H9 (cell line): ENCODE results near the gene VWA8. TPM values are rescaled to one million over a fixed set of nuclear protein-coding genes. Genes with fewer than 3 reads are reported as not detected.

Experiments used
- DNase-seq: peaks from one replicate; pipeline ENCODE4 v3.0.0-alpha.2; 2017
- H2AFZ ChIP-seq: one replicate; pipeline ENCODE4 v1.6.1; 2013; ENCODE audit warnings: mild to moderate bottlenecking, low read length, control low read depth, moderate library complexity
- H2AK5ac ChIP-seq: 2 replicates; pipeline ENCODE4 v1.6.1; 2013; ENCODE audit warnings: low read length, control low read depth, mixed read lengths; ENCODE audit not compliant: insufficient read length
- H2BK120ac ChIP-seq: one replicate; pipeline ENCODE4 v1.6.1; 2013; ENCODE audit warnings: low read depth, mild to moderate bottlenecking, low read length, control low read depth, inconsistent platforms; ENCODE audit not compliant: poor library complexity, severe bottlenecking
- H2BK12ac ChIP-seq: 2 replicates; pipeline ENCODE4 v1.6.1; 2013; ENCODE audit warnings: low read length, control low read depth, mixed read lengths, low read depth; ENCODE audit not compliant: insufficient read length
- H2BK15ac ChIP-seq: 2 replicates; pipeline ENCODE4 v1.6.1; 2013; ENCODE audit warnings: low read depth, low read length, control low read depth
- H2BK20ac ChIP-seq: one replicate; pipeline ENCODE4 v1.6.1; 2013; ENCODE audit warnings: low read depth, mild to moderate bottlenecking, low read length, control low read depth, inconsistent platforms; ENCODE audit not compliant: poor library complexity, severe bottlenecking
- H2BK5ac ChIP-seq: 2 replicates; pipeline ENCODE4 v1.6.1; 2013; ENCODE audit warnings: low read length, control low read depth, mixed read lengths; ENCODE audit not compliant: insufficient read length
- H3K14ac ChIP-seq: 2 replicates; pipeline ENCODE4 v1.6.1; 2013; ENCODE audit warnings: low read length, control low read depth; ENCODE audit not compliant: insufficient read depth
- H3K18ac ChIP-seq: 2 replicates; pipeline ENCODE4 v1.6.1; 2013; ENCODE audit warnings: low read depth, mild to moderate bottlenecking, mixed read lengths, low read length, control low read depth; ENCODE audit not compliant: insufficient read length
- H3K23ac ChIP-seq: 2 replicates; pipeline ENCODE4 v1.6.1; 2013; ENCODE audit warnings: low read length, control low read depth, mixed read lengths, low read depth; ENCODE audit not compliant: insufficient read length
- H3K23me2 ChIP-seq: 2 replicates; pipeline ENCODE4 v1.6.1; 2013; ENCODE audit warnings: low read depth, mild to moderate bottlenecking, mixed read lengths, low read length, control low read depth; ENCODE audit not compliant: insufficient read length, poor library complexity, severe bottlenecking
- H3K27ac ChIP-seq: 2 replicates; pipeline ENCODE4 v1.5.1; 2013; ENCODE audit warnings: low read length, control low read depth, mixed read lengths, low read depth; ENCODE audit not compliant: insufficient read length
- H3K27me3 ChIP-seq: 2 replicates; pipeline ENCODE4 v1.6.1; 2013; ENCODE audit warnings: low read length, control low read depth, inconsistent platforms; ENCODE audit not compliant: insufficient read depth
- H3K4ac ChIP-seq: 2 replicates; pipeline ENCODE4 v1.6.1; 2013; ENCODE audit warnings: low read depth, mild to moderate bottlenecking, control low read depth, inconsistent platforms, low read length, moderate library complexity
- H3K4me1 ChIP-seq: 2 replicates; pipeline ENCODE4 v1.6.1; 2013; ENCODE audit warnings: low read length, control low read depth, inconsistent platforms; ENCODE audit not compliant: insufficient read depth
- H3K4me2 ChIP-seq: 2 replicates; pipeline ENCODE4 v1.6.1; 2013; ENCODE audit warnings: low read length, control low read depth, mixed read lengths; ENCODE audit not compliant: insufficient read length, insufficient read depth
- H3K56ac ChIP-seq: 2 replicates; pipeline ENCODE4 v1.6.1; 2013; ENCODE audit warnings: low read depth, mild to moderate bottlenecking, mixed read lengths, low read length, control low read depth; ENCODE audit not compliant: insufficient read length
- H3K79me1 ChIP-seq: 2 replicates; pipeline ENCODE4 v1.6.1; 2013; ENCODE audit warnings: low read depth, mild to moderate bottlenecking, moderate library complexity, low read length, control low read depth, inconsistent platforms; ENCODE audit not compliant: insufficient read depth, poor library complexity, severe bottlenecking
- H3K79me2 ChIP-seq: 2 replicates; pipeline ENCODE4 v1.6.1; 2013; ENCODE audit warnings: low read length, control low read depth, inconsistent platforms; ENCODE audit not compliant: insufficient read depth
- H3K9ac ChIP-seq: 2 replicates; pipeline ENCODE4 v1.6.1; 2013; ENCODE audit warnings: low read length, control low read depth, mixed read lengths; ENCODE audit not compliant: insufficient read length; ENCODE audit errors: extremely low read depth
- H3K9me3 ChIP-seq: one replicate; pipeline ENCODE4 v1.6.1; 2013; ENCODE audit warnings: low read depth, low read length, inconsistent platforms; ENCODE audit not compliant: control insufficient read depth
- H3T11ph ChIP-seq: one replicate; pipeline ENCODE4 v1.6.1; 2013; ENCODE audit warnings: mild to moderate bottlenecking, low read length, control low read depth, inconsistent platforms
- H4K20me1 ChIP-seq: one replicate; pipeline ENCODE4 v1.6.1; 2013; ENCODE audit not compliant: control insufficient read depth, insufficient read length, insufficient read depth
- H4K5ac ChIP-seq: 2 replicates; pipeline ENCODE4 v1.6.1; 2013; ENCODE audit warnings: low read depth, mild to moderate bottlenecking, mixed read lengths, low read length, control low read depth; ENCODE audit not compliant: insufficient read length
- H4K8ac ChIP-seq: replicated peaks from 2 replicates; pipeline ENCODE4 v1.6.1; 2013; ENCODE audit warnings: low read length, control low read depth, mixed read lengths, low read depth; ENCODE audit not compliant: insufficient read length
- H4K91ac ChIP-seq: 2 replicates; pipeline ENCODE4 v1.6.1; 2013; ENCODE audit warnings: low read depth, mild to moderate bottlenecking, moderate library complexity, mixed read lengths, low read length, control low read depth; ENCODE audit not compliant: insufficient read length
- H3K27ac Mint-ChIP-seq, 3 experiments: 2 replicates in 2 of 3; 3 replicates in 1 of 3; pipeline ENCODE4 v1.8.0; 2020 to 2021; ENCODE audit warnings: mixed read lengths in 3 of 3, mild to moderate bottlenecking in 1 of 3, moderate library complexity in 1 of 3
- H3K27me3 Mint-ChIP-seq: 2 replicates; pipeline ENCODE4 v1.8.0; 2021; ENCODE audit warnings: low read depth, mild to moderate bottlenecking, moderate library complexity, mixed read lengths
- H3K36me3 Mint-ChIP-seq, 3 experiments: 2 replicates in 2 of 3; 3 replicates in 1 of 3; pipeline ENCODE4 v1.8.0; 2020 to 2021; ENCODE audit warnings: low read depth in 3 of 3, mixed read lengths in 3 of 3; ENCODE audit not compliant: insufficient read depth in 1 of 3
- H3K4me1 Mint-ChIP-seq, 2 experiments: 2 replicates each; pipeline ENCODE4 v1.8.0; 2020; ENCODE audit warnings: mixed read lengths in 2 of 2
- H3K4me3 Mint-ChIP-seq, 2 experiments: 2 replicates in 1 of 2; 3 replicates in 1 of 2; pipeline ENCODE4 v1.8.0; 2020 to 2021; ENCODE audit warnings: mild to moderate bottlenecking in 2 of 2, mixed read lengths in 2 of 2, moderate library complexity in 1 of 2
- H3K9me3 Mint-ChIP-seq, 2 experiments: 2 replicates in 1 of 2; 3 replicates in 1 of 2; pipeline ENCODE4 v1.8.0; 2020; ENCODE audit warnings: mild to moderate bottlenecking in 2 of 2, mixed read lengths in 2 of 2, moderate library complexity in 1 of 2
- CTCF ChIP-seq: fragments of 200-600 bp; sonication (generic); conservative IDR thresholded peaks from 3 replicates; pipeline ENCODE4 v1.8.0; 2021; ENCODE audit warnings: antibody characterized with exemption, mild to moderate bottlenecking
- WGBS: extraction: QIAGEN DNeasy Blood & Tissue Kit; methylation state at CpG from one replicate; pipeline ENCODE4 v1.1.7; 2013; ENCODE audit warnings: missing lambda C conversion rate, low lambda C conversion rate, mixed read lengths; ENCODE audit not compliant: insufficient read length; ENCODE audit errors: extremely low coverage; 5-methylcytosine and 5-hydroxymethylcytosine counted together
- total RNA-seq: library from RNA; stranded (reverse); gene quantifications from 2 replicates; pipeline ENCODE4 v1.2.1, GENCODE V29; 2021

Gene VWA8
- total RNA-seq, 1 experiment from 2014 or later: 17.4 TPM

GRCh38 chr13:41605319-41606285 lies 355.3 kb downstream of the VWA8 start:
- Histone ChIP-seq H2AFZ (no peak overlapping the region), H3K23ac (no peak overlapping the region), H4K20me1 (no peaks in the 10 kb centered on the region), H3K9ac (no peak overlapping the region), H2BK15ac (no peak overlapping the region), H3K79me1 (no peaks in the 10 kb centered on the region), H3K79me2 (no peaks in the 10 kb centered on the region), H3K4ac (no peak overlapping the region), H2BK20ac (no peak overlapping the region), H3K27me3 (no peaks in the 10 kb centered on the region), H2BK12ac (no peak overlapping the region), H3T11ph (no peak overlapping the region), H3K4me1 (no peaks in the 10 kb centered on the region), H3K18ac (no peak overlapping the region), H3K27ac (no peak overlapping the region), H3K56ac (no peak overlapping the region), H4K5ac (no peak overlapping the region), H2AK5ac (no peak overlapping the region), H4K91ac (no peak overlapping the region), H3K4me2 (no peak overlapping the region), H3K9me3 (no peaks in the 10 kb centered on the region), H2BK5ac (no peak overlapping the region), H3K23me2 (no peaks in the 10 kb centered on the region), H3K14ac (no peak overlapping the region), H4K8ac (no peak overlapping the region), H2BK120ac (no peak overlapping the region)
- Mint-ChIP-seq H3K27me3 (no peaks in the 10 kb centered on the region), H3K9me3 (no peaks in the 10 kb centered on the region), H3K4me1 (no peaks in the 10 kb centered on the region), H3K36me3 (peaks cover 0 to 4% (median 0%) of the 10 kb centered on the region in 3 experiments; a peak in 1 of 7 replicates), H3K27ac (peak overlapping the region in 2 of 3 experiments; percentile 8 to 58; a peak in 2 of 7 replicates), H3K4me3 (no peak overlapping the region)
- TF ChIP-seq CTCF: peak; percentile 39; the same call in 2 of the 3 replicates
- WGBS: no CpG with 5 or more reads among the region's 5 CpGs
- DNase-seq: no peak
